ENCODE results near the gene IGFBPL1.

GRCh38 chr9:38416461-38416860, 7.8 kb downstream of the IGFBPL1 start:
- TF ChIP-seq CTCF (IDR thresholded peaks at IDR 0.05): no peak
- no peak for TF ChIP-seq SIN3A (IDR thresholded peaks at IDR 0.05; ENCODE audit: borderline replicate concordance, insufficient read depth, low read depth, low read length)
- TF ChIP-seq TCF7L2 (IDR thresholded peaks at IDR 0.05; ENCODE audit: low read depth, low read length): no peak
- no peak for TF ChIP-seq POLR2AphosphoS5 (IDR thresholded peaks at IDR 0.05; ENCODE audit: low read depth, low read length)

Measured in Panc1 (cell line).